Keratinocyte (primary cell): ENCODE measurements around the gene ZNF619.

ENCODE experiments used
- EZH2 ChIP-seq: IDR thresholded peaks from one replicate; pipeline ENCODE4 v1.6.1; 2012; ENCODE audit warnings: inconsistent platforms, mild to moderate bottlenecking, low read length, moderate library complexity
- TF ChIP-seq, protein P1 (sequence below), 3 experiments: IDR thresholded peaks in 1 of 3; conservative IDR thresholded peaks in 1 of 3; optimal IDR thresholded peaks in 1 of 3; 2 replicates in 2 of 3; 3 replicates in 1 of 3; pipeline versions ENCODE3 to v1.5.1; 2011; ENCODE audit warnings: low read length in 3 of 3, mild to moderate bottlenecking in 3 of 3, moderate library complexity in 2 of 3, control low read depth in 1 of 3, inconsistent platforms in 1 of 3; ENCODE audit not compliant: insufficient read depth in 2 of 3; ENCODE audit errors: extremely low read depth in 1 of 3

DNA sequence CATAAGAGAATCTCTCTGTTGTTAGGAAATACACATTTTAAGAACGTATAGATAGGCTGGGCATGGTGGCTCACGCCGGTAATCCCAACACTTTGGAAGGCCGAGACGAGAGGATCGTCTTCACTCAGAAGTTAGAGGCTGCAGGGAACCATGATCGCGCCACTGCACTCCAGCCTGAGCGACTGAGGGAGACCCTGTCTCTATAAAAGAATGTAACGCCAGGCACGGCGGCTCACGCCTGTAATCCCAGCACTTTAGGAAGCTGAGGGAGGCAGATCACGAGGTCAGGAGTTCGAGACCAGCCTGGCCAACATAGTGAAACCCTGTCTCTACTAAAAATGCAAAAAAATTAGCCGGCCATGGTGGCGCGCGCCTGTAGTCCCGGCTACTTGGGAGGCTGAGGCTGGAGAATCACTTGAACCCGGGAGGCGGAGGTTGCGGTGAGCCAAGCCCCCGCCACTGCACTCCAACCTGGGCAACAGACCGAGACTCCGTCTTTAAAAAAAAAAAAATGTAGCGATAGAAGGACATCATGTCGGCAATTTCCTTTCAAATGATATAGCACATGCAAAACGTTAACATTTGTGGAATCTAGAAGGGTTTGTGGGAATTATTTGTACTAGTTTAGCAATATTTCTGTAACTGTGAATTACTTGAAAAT lies 20.5 kb upstream of the ZNF619 start:
- TF ChIP-seq, protein P1, sequence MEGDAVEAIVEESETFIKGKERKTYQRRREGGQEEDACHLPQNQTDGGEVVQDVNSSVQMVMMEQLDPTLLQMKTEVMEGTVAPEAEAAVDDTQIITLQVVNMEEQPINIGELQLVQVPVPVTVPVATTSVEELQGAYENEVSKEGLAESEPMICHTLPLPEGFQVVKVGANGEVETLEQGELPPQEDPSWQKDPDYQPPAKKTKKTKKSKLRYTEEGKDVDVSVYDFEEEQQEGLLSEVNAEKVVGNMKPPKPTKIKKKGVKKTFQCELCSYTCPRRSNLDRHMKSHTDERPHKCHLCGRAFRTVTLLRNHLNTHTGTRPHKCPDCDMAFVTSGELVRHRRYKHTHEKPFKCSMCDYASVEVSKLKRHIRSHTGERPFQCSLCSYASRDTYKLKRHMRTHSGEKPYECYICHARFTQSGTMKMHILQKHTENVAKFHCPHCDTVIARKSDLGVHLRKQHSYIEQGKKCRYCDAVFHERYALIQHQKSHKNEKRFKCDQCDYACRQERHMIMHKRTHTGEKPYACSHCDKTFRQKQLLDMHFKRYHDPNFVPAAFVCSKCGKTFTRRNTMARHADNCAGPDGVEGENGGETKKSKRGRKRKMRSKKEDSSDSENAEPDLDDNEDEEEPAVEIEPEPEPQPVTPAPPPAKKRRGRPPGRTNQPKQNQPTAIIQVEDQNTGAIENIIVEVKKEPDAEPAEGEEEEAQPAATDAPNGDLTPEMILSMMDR (optimal IDR thresholded peaks at IDR 0.05 in 1 of 3, IDR thresholded peaks at IDR 0.05 in 1 of 3, conservative IDR thresholded peaks at IDR 0.05 in 1 of 3; ENCODE audit: extremely low read depth in 1 of 3, insufficient read depth in 2 of 3, low read length in 3 of 3): no peak
- TF ChIP-seq EZH2: no peak
